ENCODE results near the gene COL23A1.

Gene COL23A1

GRCh38 chr5:178432421-178433272 is 157.5 kb downstream of the COL23A1 start:
- no peak for DNase-seq

- DNase-seq, result no peak
Measured at GRCh38 chr5:178431782-178432165, 158.4 kb downstream of the COL23A1 start.

GRCh38 chr5:178431063-178431781 is 159.0 kb downstream of the COL23A1 start:
- no peak for DNase-seq

DNA sequence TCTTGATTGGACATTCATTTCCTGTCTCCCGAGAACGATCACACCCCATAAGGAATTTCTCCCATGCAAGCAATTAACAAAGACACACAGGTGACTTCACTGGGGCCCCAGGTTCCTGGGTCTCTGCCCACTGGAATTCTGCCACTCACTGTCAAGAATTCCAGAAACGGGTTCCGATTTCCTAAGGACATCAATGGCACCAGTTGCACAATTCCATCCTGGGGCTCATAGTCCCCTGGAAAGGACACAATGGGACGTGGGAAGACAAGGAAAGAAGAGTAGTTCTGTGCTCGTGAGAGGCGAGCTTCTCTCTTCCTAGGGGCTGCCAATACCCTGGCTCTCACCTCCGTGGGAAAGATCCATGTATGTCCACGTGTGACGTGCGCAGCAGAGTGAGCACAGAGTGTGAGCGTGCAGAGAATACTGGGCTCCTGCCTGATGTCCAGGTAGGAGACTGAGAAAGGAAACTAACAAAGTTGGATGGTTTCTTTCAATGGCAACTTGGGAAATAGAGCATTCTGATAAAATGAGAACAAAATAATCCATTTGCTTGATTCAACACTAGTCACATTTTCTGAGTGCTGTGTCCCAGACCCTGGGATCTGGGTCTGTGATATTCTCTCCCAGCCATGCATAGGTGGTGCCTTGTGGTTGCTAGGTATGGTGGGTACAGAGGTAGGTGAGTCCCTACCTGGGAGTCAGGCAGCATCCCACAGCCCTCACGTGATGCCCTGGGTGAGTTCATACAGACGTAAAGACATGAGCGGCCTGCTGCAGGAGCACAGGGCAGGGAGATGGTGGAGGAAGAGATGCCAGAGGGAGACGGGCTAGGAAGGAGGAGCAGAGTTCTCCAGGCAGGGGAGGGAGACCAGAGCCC is 159.8 kb downstream of the COL23A1 start:
- no peak for DNase-seq

DNA sequence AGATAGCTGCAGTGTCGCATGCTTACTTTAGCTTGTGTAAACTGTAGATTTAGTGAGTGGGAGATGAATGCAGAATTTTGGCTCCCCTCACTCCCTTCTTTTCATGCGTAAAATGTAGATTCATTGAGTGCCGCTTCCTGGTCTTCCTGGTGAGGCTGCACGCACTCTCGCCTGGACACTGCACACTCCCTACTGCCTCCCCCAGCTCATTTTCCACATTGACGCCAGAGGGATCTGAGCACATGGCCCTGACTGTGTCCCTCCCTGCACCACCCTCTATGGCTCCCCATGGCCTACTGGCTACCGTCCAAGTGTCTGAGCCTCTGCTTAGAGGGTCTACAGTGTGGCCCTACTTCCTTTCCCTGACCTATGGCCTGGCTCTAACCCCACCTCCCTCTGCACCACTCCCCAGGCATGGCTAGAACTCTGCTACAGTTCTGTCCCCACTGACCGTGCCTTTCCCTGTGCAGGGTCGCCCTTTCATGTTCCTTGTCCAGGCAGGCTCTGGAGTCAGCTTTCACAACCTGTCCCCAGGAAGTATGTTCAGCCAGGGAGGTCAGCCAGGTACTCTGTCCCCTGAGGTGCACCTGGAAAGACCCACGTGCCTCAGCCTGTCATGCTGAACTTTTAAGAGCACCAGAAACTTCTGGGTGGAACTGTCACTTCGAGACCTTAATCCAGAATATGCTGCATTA is 160.6 kb downstream of the COL23A1 start:
- DNase-seq, result no peak

GRCh38 chr5:178429156-178429468 is 161.1 kb downstream of the COL23A1 start:
- no peak for DNase-seq

GRCh38 chr5:178428341-178429155 is 161.6 kb downstream of the COL23A1 start:
- no peak for DNase-seq

DNA sequence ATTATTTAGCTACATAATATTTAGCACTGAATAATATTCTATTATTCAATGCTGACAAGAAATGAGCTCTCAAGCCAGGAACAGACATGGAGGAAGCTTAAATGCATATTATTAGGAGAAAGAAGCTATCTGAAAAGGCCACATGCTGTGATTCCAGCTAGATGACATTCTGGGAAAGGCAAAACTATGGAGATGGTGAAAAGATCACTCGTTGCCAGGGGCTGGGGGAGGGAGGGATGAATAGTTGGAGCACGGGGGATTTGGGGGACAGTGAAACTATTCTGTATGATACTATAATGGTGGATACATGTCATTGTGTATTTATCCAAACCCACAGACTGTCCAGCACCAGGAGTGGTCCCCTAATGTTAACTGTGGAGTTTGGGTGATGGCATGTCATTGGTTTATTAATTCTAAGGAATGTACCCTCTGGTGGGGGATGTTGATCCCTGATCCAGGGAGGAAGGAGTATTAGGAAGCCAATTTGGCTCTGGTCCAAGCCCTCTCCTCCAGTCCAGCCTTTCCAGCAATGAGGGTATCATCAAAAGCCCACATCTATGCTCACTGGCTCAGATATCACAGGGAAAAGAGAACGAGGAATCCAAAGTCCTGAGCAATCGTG is 162.5 kb downstream of the COL23A1 start:
- DNase-seq, result no peak

- DNase-seq, result no peak
Measured at GRCh38 chr5:178426326-178427130, 163.7 kb downstream of the COL23A1 start.

- no peak for DNase-seq
Measured at GRCh38 chr5:178425621-178426068, 164.5 kb downstream of the COL23A1 start.

GRCh38 chr5:178424810-178425177 is 165.4 kb downstream of the COL23A1 start:
- DNase-seq, result no peak

DNA sequence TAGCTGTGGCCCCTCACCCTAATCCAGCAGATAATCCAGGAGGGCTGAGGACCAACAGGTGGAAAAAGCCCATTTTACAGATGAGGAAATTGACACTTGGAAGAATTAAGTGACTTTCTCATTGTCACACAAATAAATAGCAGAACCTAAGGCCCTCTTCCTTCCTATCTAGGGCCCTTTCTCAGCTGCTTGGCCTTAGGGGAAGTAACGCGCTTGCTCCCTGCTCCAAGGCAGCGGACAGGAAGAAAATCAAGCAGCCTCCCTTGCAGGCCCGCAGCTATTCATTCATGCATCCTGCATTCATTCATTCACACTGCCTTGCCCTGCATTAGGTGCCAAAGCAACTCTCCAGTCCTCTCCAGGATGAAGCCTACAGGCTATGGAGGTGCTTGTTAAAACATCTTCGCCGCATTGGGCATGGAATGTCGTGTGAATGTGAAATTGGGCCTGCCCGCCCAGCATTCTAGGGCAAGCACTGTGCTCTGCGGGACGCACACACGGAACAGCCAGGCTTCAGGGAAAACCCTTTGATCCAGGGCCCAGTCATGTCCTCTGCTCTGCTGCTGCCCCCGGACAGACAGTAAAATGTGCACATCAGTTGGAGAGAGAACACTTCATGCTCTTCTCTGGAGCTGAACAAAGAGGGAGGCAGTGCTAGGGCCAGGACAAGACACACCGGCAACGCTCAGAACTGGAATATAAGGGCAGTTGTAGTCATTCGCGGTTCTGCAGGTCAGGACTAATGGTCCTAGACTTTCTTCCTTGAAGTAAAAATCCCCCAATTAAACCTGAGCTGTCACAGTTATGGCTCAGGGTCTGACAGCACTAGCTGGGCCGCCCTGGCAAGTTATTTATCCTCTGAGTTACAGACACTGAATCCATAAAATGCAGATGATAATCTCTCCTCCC is 166.0 kb downstream of the COL23A1 start:
- DNase-seq, result no peak

DNA sequence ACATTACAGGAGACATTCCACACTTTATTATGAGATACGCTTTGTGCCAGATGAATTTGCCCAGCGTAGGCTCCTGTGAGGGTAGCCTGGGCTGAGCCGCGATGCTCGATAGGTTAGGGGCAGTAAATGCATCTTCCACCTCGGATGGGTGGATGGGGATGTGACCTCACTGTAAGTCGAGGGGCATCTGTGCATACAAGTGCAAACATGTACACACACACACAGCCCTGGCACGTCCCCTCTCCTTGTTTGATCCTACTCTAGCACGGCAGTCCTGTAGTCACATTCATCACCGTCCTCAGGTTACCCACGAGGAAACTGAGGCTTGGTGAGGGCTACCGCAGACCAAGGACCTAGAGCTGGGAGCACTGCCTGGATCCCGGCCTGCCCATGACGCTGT is 166.8 kb downstream of the COL23A1 start:
- DNase-seq, result no peak

DNA sequence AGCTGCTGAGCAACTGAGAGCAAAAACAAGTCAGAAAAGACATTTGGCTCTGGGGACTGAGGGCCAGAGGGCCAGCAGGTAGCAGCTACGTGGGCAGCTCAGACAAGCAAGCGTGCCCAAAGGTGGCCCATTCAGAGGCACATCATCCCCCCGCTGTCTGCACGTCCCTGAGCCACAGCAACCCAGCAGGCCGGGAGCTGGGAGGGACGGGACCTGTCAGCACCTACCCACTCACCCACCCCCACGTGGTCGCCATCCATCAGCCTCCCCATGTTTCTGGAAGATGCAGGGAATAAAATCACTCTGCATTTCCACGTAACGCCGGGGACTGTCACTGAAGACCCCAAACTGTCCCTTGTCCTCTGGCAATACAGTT is 167.8 kb downstream of the COL23A1 start:
- DNase-seq, result no peak

DNA sequence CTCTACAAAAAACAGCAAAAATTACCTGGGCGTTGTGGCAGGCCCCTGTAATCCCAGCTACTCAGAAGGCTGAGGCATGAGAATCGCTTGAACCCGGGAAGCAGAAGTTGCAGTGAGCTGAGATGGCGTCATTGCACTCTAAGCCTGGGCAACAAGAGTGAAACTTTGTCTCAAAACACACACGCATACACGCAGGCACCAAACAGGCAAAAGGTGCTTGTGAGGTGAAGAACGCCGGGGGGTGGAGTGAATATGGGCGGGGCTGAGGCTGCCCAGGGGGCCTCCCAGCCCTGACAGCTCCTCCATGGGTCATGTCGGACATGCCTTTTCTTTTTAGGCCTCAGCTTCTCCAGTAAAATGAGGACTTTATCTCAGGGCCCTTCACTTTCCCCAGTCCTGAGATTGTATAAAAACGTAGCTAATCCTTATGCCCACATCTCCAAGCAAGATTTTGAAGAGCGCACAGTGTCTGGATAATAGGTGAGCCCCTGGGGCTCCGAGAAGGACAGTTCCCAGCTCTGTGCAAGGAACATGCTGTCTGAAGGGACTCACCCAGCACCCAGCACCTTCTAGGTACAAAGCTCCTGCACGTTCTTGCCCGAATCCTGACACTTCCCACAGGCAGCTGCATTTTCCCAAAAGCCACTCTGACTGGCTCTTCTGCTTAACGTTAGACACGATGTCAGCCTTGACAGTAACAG is 168.3 kb downstream of the COL23A1 start:
- DNase-seq, result no peak

GRCh38 chr5:178421128-178421527 is 169.1 kb downstream of the COL23A1 start:
- no peak for DNase-seq

DNA sequence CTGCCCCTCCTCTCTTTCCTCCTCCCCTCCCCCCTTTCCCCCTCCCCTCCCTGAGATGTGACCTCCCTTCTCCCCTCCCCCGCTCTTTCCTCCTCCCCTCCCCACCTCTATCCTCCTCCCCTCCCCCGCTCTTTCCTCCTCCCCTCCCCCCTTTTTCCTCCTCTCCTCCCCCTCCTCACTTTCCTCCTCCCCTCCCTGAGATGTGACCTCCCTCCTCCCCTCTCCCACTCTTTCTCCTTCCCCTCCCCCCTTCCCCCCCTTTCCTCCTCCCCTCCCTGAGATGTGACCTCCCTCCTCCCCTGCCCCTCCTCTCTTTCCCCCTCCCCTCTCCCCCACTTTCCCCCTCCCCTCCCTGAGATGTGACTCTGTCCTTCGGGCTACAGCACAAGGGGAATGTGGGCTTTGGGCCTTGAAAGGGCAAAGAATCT is 169.8 kb downstream of the COL23A1 start:
- DNase-seq, result no peak

DNA sequence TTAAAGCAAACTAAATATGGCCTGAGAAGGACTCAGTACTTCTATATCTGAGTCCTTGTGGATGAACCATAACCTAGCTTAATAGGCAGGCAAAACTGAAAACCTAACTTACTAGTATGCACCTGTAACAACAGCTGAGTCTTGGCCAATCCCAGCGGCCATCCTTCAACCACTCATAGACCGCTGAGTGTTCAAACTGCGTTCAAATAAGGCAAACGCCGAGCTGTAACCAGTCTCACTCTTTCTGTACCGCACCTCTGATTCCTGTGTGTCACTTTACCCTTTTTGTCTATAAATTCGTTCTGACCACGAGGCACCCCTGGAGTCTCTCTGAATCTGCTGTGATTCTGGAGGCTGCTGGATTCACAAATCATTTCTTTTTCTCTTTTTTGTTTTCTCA is 170.5 kb downstream of the COL23A1 start:
- no peak for DNase-seq

- DNase-seq, result no peak
Measured at GRCh38 chr5:178419196-178419595, 171.0 kb downstream of the COL23A1 start.

Data from activated CD4-positive, alpha-beta T cell treated with anti-CD3 and anti-CD28 coated beads, Interleukin-10, Interleukin-2, amounts not matched to agents 100 ng/mL and 50 ng/mL, durations not matched to agents 16 hours and 8 hours (primary cell).